HL-60 (cell line): ENCODE measurements around the gene NAALADL2.
"Not testable (repeated sequence)": the region's sequence is repeated elsewhere in the genome, so short reads cannot be mapped to it uniquely, and the experiment has no call there.

Source experiments
- DNase-seq, 2 experiments: peaks; one replicate each; pipeline ENCODE4 v3.0.0-alpha.2; 2010 to 2020; ENCODE audit warnings: low read depth in 1 of 2, low spot score in 1 of 2
- H3K27ac ChIP-seq: fragments of 250-450 bp; sonication (Bioruptor Pico); replicated peaks from 2 replicates; pipeline ENCODE4 v1.5.1; 2020; ENCODE audit warnings: mild to moderate bottlenecking, moderate library complexity
- H3K27me3 ChIP-seq: fragments of 250-450 bp; sonication (Bioruptor Pico); 2 replicates; pipeline ENCODE4 v1.5.1; 2021; ENCODE audit warnings: mild to moderate bottlenecking, moderate library complexity; ENCODE audit not compliant: insufficient read depth, poor library complexity, severe bottlenecking
- H3K4me3 ChIP-seq: replicated peaks from 2 replicates; pipeline ENCODE4 v1.5.1; 2011; ENCODE audit warnings: mild to moderate bottlenecking, control low read depth, low read length; ENCODE audit not compliant: insufficient read depth
- GABPA ChIP-seq: IDR thresholded peaks from 2 replicates; pipeline ENCODE4 v1.6.1; 2012; ENCODE audit warnings: low read depth
- POLR2AphosphoS5 ChIP-seq: IDR thresholded peaks from 2 replicates; pipeline ENCODE4 v1.6.1; 2012; ENCODE audit warnings: low read depth
- SPI1 ChIP-seq: IDR thresholded peaks from 2 replicates; pipeline ENCODE4 v1.6.1; 2012; ENCODE audit warnings: low read depth, mild to moderate bottlenecking, borderline replicate concordance
- TF ChIP-seq, protein P1 (sequence below): IDR thresholded peaks from 2 replicates; pipeline ENCODE4 v1.6.1; 2012; ENCODE audit warnings: low read depth; ENCODE audit not compliant: insufficient replicate concordance
- TF ChIP-seq, protein P2 (sequence below): IDR thresholded peaks from one replicate; pipeline ENCODE4 v1.5.1; 2011; ENCODE audit warnings: low read length, control low read depth, inconsistent platforms; ENCODE audit not compliant: insufficient read depth

The NAALADL2 gene

DNA sequence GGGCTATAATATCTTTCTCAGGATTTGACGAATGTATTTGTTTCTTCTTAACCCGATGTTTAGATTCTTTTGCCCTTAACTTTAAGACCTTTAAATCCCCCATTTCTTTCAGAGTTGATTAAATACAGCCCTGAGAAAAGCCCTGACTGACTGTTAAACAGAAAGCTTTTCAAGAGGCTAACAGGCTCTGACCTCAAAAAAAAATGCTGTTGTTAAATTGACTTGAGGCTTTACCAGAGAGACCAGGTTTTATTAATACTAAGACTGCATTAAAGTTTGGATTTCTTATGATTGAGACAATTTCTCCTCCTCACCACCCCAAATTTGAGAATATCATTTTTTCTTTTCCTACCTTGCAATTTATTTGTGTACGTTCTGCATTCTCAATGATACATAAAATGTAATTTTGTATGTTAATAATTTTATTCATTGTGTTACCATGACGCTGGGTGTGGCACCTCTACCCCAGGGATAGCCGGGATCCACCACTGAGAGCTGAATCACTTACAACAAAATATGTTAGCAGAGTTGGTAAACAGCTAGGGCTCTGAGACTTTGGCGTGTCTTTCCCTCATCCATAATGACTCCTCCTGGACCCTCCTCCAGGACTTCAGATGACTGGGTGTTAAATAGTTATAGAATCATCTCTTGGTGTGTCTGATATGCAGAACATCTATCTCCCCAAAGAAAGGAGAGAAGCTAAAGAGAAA lies 753.5 kb downstream of the NAALADL2 start:
- H3K27ac ChIP-seq: no peak overlapping the region
- H3K4me3 ChIP-seq: no peak overlapping the region
- no peak for DNase-seq
- TF ChIP-seq POLR2AphosphoS5 (no peak), GABPA (no peak), SPI1 (no peak)
- TF ChIP-seq, protein P1, sequence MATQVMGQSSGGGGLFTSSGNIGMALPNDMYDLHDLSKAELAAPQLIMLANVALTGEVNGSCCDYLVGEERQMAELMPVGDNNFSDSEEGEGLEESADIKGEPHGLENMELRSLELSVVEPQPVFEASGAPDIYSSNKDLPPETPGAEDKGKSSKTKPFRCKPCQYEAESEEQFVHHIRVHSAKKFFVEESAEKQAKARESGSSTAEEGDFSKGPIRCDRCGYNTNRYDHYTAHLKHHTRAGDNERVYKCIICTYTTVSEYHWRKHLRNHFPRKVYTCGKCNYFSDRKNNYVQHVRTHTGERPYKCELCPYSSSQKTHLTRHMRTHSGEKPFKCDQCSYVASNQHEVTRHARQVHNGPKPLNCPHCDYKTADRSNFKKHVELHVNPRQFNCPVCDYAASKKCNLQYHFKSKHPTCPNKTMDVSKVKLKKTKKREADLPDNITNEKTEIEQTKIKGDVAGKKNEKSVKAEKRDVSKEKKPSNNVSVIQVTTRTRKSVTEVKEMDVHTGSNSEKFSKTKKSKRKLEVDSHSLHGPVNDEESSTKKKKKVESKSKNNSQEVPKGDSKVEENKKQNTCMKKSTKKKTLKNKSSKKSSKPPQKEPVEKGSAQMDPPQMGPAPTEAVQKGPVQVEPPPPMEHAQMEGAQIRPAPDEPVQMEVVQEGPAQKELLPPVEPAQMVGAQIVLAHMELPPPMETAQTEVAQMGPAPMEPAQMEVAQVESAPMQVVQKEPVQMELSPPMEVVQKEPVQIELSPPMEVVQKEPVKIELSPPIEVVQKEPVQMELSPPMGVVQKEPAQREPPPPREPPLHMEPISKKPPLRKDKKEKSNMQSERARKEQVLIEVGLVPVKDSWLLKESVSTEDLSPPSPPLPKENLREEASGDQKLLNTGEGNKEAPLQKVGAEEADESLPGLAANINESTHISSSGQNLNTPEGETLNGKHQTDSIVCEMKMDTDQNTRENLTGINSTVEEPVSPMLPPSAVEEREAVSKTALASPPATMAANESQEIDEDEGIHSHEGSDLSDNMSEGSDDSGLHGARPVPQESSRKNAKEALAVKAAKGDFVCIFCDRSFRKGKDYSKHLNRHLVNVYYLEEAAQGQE: no peak
- TF ChIP-seq, protein P2, sequence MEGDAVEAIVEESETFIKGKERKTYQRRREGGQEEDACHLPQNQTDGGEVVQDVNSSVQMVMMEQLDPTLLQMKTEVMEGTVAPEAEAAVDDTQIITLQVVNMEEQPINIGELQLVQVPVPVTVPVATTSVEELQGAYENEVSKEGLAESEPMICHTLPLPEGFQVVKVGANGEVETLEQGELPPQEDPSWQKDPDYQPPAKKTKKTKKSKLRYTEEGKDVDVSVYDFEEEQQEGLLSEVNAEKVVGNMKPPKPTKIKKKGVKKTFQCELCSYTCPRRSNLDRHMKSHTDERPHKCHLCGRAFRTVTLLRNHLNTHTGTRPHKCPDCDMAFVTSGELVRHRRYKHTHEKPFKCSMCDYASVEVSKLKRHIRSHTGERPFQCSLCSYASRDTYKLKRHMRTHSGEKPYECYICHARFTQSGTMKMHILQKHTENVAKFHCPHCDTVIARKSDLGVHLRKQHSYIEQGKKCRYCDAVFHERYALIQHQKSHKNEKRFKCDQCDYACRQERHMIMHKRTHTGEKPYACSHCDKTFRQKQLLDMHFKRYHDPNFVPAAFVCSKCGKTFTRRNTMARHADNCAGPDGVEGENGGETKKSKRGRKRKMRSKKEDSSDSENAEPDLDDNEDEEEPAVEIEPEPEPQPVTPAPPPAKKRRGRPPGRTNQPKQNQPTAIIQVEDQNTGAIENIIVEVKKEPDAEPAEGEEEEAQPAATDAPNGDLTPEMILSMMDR: no peak
- no peaks in the 10 kb centered on the region for H3K27me3 ChIP-seq

DNA sequence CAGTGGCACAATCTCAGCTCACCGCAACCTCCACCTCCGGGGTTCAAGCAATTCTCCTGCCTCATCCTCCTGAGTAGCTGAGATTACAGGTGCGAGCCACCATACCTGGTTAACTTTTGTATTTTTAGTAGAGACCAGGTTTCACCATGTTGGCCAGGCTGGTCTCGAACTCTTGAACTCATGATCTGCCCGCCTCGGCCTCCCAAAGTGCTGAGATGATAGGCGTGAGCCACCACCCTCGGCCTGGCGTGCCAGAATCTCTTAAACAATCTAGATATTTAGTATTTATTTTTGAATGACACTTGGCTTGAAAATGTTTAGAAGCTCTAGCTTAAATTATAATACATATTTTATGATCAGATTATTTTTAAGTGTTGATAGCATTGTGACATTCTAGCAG lies 755.0 kb downstream of the NAALADL2 start:
- not testable (repeated sequence) for H3K4me3 ChIP-seq, H3K27me3 ChIP-seq, H3K27ac ChIP-seq, DNase-seq

DNA sequence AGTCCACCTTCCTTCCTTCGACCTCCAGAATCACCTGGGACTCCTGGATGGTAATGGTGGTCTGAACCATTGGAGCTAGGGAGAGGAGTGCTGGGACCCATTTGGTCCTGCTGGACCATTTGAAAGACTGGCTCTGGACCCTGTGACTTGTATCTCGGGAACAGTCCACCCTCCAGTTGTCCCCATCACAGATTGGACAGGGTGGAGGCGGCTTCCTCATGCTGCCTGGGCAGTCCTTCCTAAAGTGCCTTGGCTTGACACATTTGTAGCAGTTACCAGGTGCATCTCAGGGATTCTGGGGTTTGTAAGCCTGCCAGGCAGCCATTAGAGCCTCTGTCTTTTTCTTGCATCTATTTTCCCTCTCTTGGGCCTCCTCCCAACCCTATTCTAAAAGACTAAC lies 758.1 kb downstream of the NAALADL2 start:
- TF ChIP-seq GABPA: no peak
- no peak for TF ChIP-seq POLR2AphosphoS5
- TF ChIP-seq, protein P1: no peak
- TF ChIP-seq, protein P2: no peak
- no peak for TF ChIP-seq SPI1
- no peak for DNase-seq
- H3K27me3 ChIP-seq: no peaks in the 10 kb centered on the region
- no peak overlapping the region for H3K4me3 ChIP-seq
- no peak overlapping the region for H3K27ac ChIP-seq

DNA sequence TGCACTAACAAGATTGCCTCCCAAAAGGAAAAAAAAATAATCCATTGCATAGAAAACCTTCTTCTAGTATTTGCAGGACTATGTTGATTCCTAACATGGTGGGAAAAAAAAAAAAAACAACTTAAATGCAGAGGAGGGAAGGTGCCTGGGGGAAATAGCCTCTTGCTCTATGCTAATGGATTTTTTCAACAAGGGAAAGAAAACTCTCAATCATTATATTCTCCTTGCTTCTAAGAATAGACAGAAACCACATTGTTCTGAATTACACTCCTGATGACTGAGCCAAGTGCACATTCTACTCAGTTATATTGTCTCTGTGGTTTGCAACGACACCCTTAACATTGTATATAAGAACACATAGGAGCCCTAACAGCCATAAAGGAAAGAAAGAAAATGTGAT lies 760.2 kb downstream of the NAALADL2 start:
- TF ChIP-seq, protein P1: no peak
- TF ChIP-seq GABPA (no peak), SPI1 (no peak), POLR2AphosphoS5 (no peak)
- TF ChIP-seq, protein P2: no peak
- Histone ChIP-seq H3K27me3 (no peaks in the 10 kb centered on the region), H3K4me3 (no peak overlapping the region), H3K27ac (no peak overlapping the region)
- no peak for DNase-seq
